B cell (primary cell): ENCODE results near the gene ZNF358. TPM values are rescaled to one million over a fixed set of nuclear protein-coding genes. Genes with fewer than 3 reads are reported as not detected.

ENCODE experiments used
- ATAC-seq: fragments of 200-7000 bp; cut with Tn5 transposase; one replicate; pipeline ENCODE4 v1.10.0; 2021; ENCODE audit warnings: low read depth, mild to moderate bottlenecking, moderate number of reproducible peaks, moderate library complexity
- CTCF ChIA-PET: fragments of 350-600 bp; sonication (Branson Sonifier 250); formaldehyde crosslinking; loops from one replicate; lab custom pipeline; 2021; ENCODE audit warnings: antibody characterized with exemption, inconsistent platforms; lab: Charles Lee
- POLR2A ChIA-PET: fragments of 350-600 bp; sonication (Branson Sonifier 250); formaldehyde crosslinking; loops from one replicate; lab custom pipeline; 2021; ENCODE audit warnings: antibody characterized with exemption; lab: Charles Lee
- DNase-seq: peaks from one replicate; pipeline ENCODE4 v3.0.0; 2013
- H2AFZ ChIP-seq: 2 replicates; pipeline ENCODE4 v1.6.1; 2012; ENCODE audit warnings: mild to moderate bottlenecking, low read depth, low read length; ENCODE audit not compliant: insufficient read depth, poor library complexity, severe bottlenecking
- H3K27ac ChIP-seq, 2 donors: 1 replicate in 1 of 2; 2 replicates in 1 of 2; pipeline ENCODE4 v1.5.1; 2012 to 2013; ENCODE audit warnings: low read length in 2 of 2, mild to moderate bottlenecking in 2 of 2, moderate library complexity in 1 of 2
- H3K27me3 ChIP-seq, 4 experiments: fragments of 200-600 bp in 1 of 4; sonication (generic) in 1 of 4; replicated peaks in 1 of 4; 1 replicate in 2 of 4; 2 replicates in 2 of 4; pipeline versions ENCODE4 v1.6.1 to v1.7.0; 2013 to 2016; ENCODE audit warnings: low read length in 3 of 4, mild to moderate bottlenecking in 2 of 4, mixed read lengths in 1 of 4, moderate library complexity in 1 of 4; ENCODE audit not compliant: insufficient read depth in 4 of 4, control insufficient read depth in 3 of 4; ENCODE audit errors: control extremely low read depth in 1 of 4
- H3K36me3 ChIP-seq, 2 experiments: replicated peaks in 1 of 2; 1 replicate in 1 of 2; 2 replicates in 1 of 2; pipeline versions ENCODE4 v1.6.1 to v1.7.1; 2013; ENCODE audit warnings: low read length in 1 of 2; ENCODE audit not compliant: insufficient read depth in 2 of 2, control insufficient read depth in 1 of 2; ENCODE audit errors: control extremely low read depth in 1 of 2, extremely low read depth in 1 of 2
- H3K4me1 ChIP-seq, 2 donors: fragments of 200-600 bp in 1 of 2; sonication (generic) in 1 of 2; 1 replicate in 1 of 2; 2 replicates in 1 of 2; pipeline versions ENCODE4 v1.5.1 to v1.6.1; 2013 to 2017; ENCODE audit warnings: low read length in 2 of 2; ENCODE audit not compliant: control insufficient read depth in 2 of 2, insufficient read depth in 2 of 2
- H3K4me2 ChIP-seq: replicated peaks from 2 replicates; pipeline ENCODE3; 2012; ENCODE audit warnings: mild to moderate bottlenecking, low read depth, low read length; ENCODE audit not compliant: poor library complexity, severe bottlenecking
- H3K4me3 ChIP-seq, 5 experiments: fragments of 200-600 bp in 1 of 5; sonication (generic) in 1 of 5; 1 replicate in 3 of 5; 2 replicates in 2 of 5; pipeline versions ENCODE4 v1.5.1 to v1.7.0; 2011 to 2016; ENCODE audit warnings: low read length in 4 of 5, mild to moderate bottlenecking in 4 of 5, low read depth in 2 of 5, control low read depth in 1 of 5, moderate library complexity in 1 of 5; ENCODE audit not compliant: insufficient read depth in 1 of 5; ENCODE audit errors: control extremely low read depth in 1 of 5, extremely low read depth in 1 of 5
- H3K79me2 ChIP-seq: fragments of 200-600 bp; sonication (generic); one replicate; pipeline ENCODE4 v1.6.0; 2016; ENCODE audit warnings: low read length; ENCODE audit not compliant: control insufficient read depth, insufficient read depth
- H3K9ac ChIP-seq: fragments of 200-600 bp; sonication (generic); 2 replicates; pipeline ENCODE4 v1.6.1; 2017; ENCODE audit warnings: mild to moderate bottlenecking, low read length, moderate library complexity
- H3K9me3 ChIP-seq, 3 donors: one replicate each; pipeline versions ENCODE4 v1.6.1 to v1.7.1; 2013; ENCODE audit warnings: low read length in 2 of 3; ENCODE audit not compliant: control insufficient read depth in 2 of 3, insufficient read depth in 1 of 3; ENCODE audit errors: control extremely low read depth in 1 of 3
- H4K20me1 ChIP-seq: 2 replicates; pipeline ENCODE4 v1.6.0; 2012; ENCODE audit warnings: mild to moderate bottlenecking, low read length; ENCODE audit not compliant: insufficient read depth, control insufficient read depth, poor library complexity, severe bottlenecking
- H3K27ac Mint-ChIP-seq: one replicate; pipeline ENCODE4 v1.8.0; 2021; ENCODE audit warnings: mixed read lengths
- H3K27me3 Mint-ChIP-seq: one replicate; pipeline ENCODE4 v1.8.0; 2021; ENCODE audit warnings: mixed read lengths
- H3K4me1 Mint-ChIP-seq: one replicate; pipeline ENCODE4 v1.8.0; 2021; ENCODE audit warnings: mixed read lengths
- H3K4me3 Mint-ChIP-seq: one replicate; pipeline ENCODE4 v1.8.0; 2021; ENCODE audit warnings: mixed read lengths
- H3K9me3 Mint-ChIP-seq: one replicate; pipeline ENCODE4 v1.8.0; 2022; ENCODE audit warnings: mixed read lengths; ENCODE audit not compliant: insufficient read depth
- EZH2 ChIP-seq: IDR thresholded peaks from 2 replicates; pipeline ENCODE4 v1.6.1; 2012; ENCODE audit warnings: borderline replicate concordance, low read depth, mild to moderate bottlenecking, moderate library complexity, low read length; ENCODE audit not compliant: insufficient read depth, poor library complexity, severe bottlenecking
- WGBS: methylation state at CpG from one replicate; pipeline ENCODE4 v1.1.5; 2013; ENCODE audit warnings: missing lambda C conversion rate; ENCODE audit not compliant: insufficient coverage; 5-methylcytosine and 5-hydroxymethylcytosine counted together
- intact Hi-C: fragments of 100-400 bp; cut with micrococcal nuclease; formaldehyde crosslinking; loops from one replicate; pipeline ENCODE4 v1.10.0; 2022
- polyA plus RNA-seq: library from polyadenylated mRNA; depleted of rRNA; stranded (reverse); fragments of >200 nt; gene quantifications from 2 replicates; pipeline ENCODE4 v1.2.3, GENCODE V29; 2012
- total RNA-seq, 2 donors: library from RNA; stranded (reverse); fragments of 120-200 nt in 1 of 2; gene quantifications; 1 replicate in 1 of 2; 2 replicates in 1 of 2; pipeline versions ENCODE4 v1.2.3 to v1.2.4, GENCODE V29; 2013 to 2022
- TF ChIP-seq, protein P1 (sequence below): fragments of 200-600 bp; IDR thresholded peaks from one replicate; pipeline ENCODE4 v1.8.0; 2022; ENCODE audit warnings: antibody characterized with exemption, mild to moderate bottlenecking

Gene ZNF358
- total and polyA plus RNA-seq, 2 donors (not counting 1 experiment from before 2014, with no cell fraction given), result 8.5 to 17.5 TPM

DNA sequence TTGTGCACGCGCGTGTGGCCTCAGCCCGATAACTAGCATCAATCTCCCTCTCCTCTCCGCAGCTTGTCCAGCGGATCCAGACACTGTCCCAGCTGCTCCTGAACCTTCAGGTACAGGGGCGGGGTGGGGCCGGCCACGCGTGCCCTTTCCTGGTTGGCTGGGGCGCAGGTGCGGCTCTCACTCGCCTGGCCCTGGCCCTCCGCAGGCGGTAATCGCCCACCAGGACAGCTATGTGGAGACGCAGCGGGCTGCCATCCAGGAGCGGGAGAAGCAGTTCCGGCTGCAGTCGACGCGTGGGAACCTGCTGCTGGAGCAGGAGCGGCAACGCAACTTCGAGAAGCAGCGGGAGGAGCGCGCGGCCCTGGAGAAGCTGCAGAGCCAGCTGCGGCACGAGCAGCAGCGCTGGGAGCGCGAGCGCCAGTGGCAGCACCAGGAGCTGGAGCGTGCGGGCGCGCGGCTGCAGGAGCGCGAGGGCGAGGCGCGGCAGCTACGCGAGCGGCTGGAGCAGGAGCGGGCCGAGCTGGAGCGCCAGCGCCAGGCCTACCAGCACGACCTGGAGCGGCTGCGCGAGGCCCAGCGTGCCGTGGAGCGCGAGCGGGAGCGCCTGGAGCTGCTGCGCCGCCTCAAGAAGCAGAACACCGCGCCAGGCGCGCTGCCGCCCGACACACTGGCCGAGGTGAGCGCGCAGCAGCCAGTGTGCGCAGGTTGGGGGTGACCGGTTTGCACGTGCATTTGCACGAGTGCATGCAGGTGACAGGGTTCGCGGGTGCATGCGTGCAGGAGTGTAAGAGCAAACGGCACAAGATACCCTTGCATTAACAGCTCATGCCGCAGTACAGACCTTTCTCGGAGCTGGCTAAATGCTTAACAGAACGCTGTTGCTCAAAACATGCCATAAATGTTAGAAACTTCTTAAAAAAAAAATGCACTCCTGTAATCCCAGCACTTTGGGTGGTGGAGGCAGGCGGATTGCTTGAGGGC is 48.6 kb upstream of the ZNF358 start:
- intact Hi-C loops, result no loop called here
- no peak overlapping the region for H3K27ac Mint-ChIP-seq
- Histone ChIP-seq H3K27ac (no peak overlapping the region), H3K4me2 (no peak overlapping the region), H3K36me3 (peaks cover 5 to 94% of the 10 kb centered on the region in 2 experiments), H3K27me3 (no peaks in the 10 kb centered on the region), H3K4me1 (peaks cover 0 to 5% of the 10 kb centered on the region in 2 donors), H3K9me3 (no peaks in the 10 kb centered on the region), H3K79me2 (peaks cover 34% of the 10 kb centered on the region), H2AFZ (no peak overlapping the region), H3K4me3 (no peak overlapping the region), H3K9ac (no peak overlapping the region), H4K20me1 (peaks cover 98% of the 10 kb centered on the region)
- no peak overlapping the region for H3K4me3 Mint-ChIP-seq
- TF ChIP-seq, protein P1, sequence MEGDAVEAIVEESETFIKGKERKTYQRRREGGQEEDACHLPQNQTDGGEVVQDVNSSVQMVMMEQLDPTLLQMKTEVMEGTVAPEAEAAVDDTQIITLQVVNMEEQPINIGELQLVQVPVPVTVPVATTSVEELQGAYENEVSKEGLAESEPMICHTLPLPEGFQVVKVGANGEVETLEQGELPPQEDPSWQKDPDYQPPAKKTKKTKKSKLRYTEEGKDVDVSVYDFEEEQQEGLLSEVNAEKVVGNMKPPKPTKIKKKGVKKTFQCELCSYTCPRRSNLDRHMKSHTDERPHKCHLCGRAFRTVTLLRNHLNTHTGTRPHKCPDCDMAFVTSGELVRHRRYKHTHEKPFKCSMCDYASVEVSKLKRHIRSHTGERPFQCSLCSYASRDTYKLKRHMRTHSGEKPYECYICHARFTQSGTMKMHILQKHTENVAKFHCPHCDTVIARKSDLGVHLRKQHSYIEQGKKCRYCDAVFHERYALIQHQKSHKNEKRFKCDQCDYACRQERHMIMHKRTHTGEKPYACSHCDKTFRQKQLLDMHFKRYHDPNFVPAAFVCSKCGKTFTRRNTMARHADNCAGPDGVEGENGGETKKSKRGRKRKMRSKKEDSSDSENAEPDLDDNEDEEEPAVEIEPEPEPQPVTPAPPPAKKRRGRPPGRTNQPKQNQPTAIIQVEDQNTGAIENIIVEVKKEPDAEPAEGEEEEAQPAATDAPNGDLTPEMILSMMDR, result no peak
- no peak for TF ChIP-seq EZH2
- 97% methylated on average over 84 of the region's 86 CpGs for WGBS
- peaks cover 6% of the 10 kb centered on the region for H3K4me1 Mint-ChIP-seq
- no peak for DNase-seq
- no peaks in the 10 kb centered on the region for H3K9me3 Mint-ChIP-seq
- ChIA-PET POLR2A (no interaction called here), CTCF (no interaction called here)
- no peaks in the 10 kb centered on the region for H3K27me3 Mint-ChIP-seq
- ATAC-seq, result no peak

DNA sequence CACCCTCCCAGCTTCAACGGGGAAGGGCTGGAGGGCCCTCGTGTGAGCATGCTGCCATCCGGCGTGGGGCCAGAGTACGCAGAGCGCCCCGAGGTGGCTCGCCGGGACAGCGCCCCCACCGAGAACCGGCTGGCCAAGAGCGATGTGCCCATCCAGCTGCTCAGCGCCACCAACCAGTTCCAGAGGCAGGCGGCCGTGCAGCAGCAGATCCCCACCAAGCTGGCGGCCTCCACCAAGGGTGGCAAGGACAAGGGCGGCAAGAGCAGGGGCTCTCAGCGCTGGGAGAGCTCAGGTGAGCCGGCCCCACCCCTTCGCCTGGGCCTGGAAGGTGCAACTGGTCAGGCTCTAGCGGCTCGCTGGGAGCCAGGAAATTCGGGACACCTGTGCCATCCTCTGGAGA is 47.1 kb upstream of the ZNF358 start:
- Histone ChIP-seq H4K20me1 (peaks cover 97% of the 10 kb centered on the region), H3K4me2 (no peak overlapping the region), H3K4me1 (peaks cover 5 to 21% of the 10 kb centered on the region in 2 donors), H3K27me3 (no peaks in the 10 kb centered on the region), H3K27ac (no peak overlapping the region), H3K9me3 (no peaks in the 10 kb centered on the region), H3K9ac (no peak overlapping the region), H3K36me3 (peaks cover 5 to 81% of the 10 kb centered on the region in 2 experiments), H3K79me2 (peaks cover 19% of the 10 kb centered on the region), H3K4me3 (no peak overlapping the region), H2AFZ (no peak overlapping the region)
- Mint-ChIP-seq H3K27me3 (no peaks in the 10 kb centered on the region), H3K4me1 (peaks cover 16% of the 10 kb centered on the region), H3K4me3 (no peak overlapping the region), H3K27ac (no peak overlapping the region), H3K9me3 (no peaks in the 10 kb centered on the region)
- no peak for DNase-seq
- no peak for ATAC-seq
- 98% methylated on average over 23 of the region's 24 CpGs for WGBS
- no peak for TF ChIP-seq EZH2
- TF ChIP-seq, protein P1, result no peak
- POLR2A ChIA-PET, result interaction anchor here (0.6 kb wide), 1 partner anchor 17 kb away, joined by 6 read pairs; no protein-coding TSS in a partner anchor
- intact Hi-C loops, result no loop called here
- CTCF ChIA-PET, result no interaction called here
